Activated T-cell treated with anti-CD3 and anti-CD28 coated beads, Interleukin-2, amount 50 U/mL, for 72 hours (primary cell): ENCODE results near the gene DDX20. TPM values are rescaled to one million over a fixed set of nuclear protein-coding genes. Genes with fewer than 3 reads are reported as not detected.

Experiments used
- ATAC-seq, 2 donors: fragments of 150-1000 bp; cut with Tn5 transposase; replicated peaks in 1 of 2; 2 replicates each; pipeline ENCODE4 v1.10.0; 2021; ENCODE audit warnings: moderate library complexity in 2 of 2, mild to moderate bottlenecking in 1 of 2
- DNase-seq, 2 donors: peaks; one replicate each; pipeline ENCODE4 v3.0.0; 2021 to 2022; ENCODE audit warnings: mixed read lengths in 1 of 2
- H3K27ac Mint-ChIP-seq: one replicate; pipeline ENCODE4 v1.8.0; 2022; ENCODE audit warnings: mild to moderate bottlenecking, moderate library complexity, mixed read lengths
- H3K27me3 Mint-ChIP-seq: one replicate; pipeline ENCODE4 v1.8.0; 2022; ENCODE audit warnings: low read depth, mixed read lengths
- H3K36me3 Mint-ChIP-seq, 2 donors: one replicate each; pipeline ENCODE4 v1.8.0; 2022; ENCODE audit warnings: mixed read lengths in 2 of 2, mild to moderate bottlenecking in 1 of 2; ENCODE audit not compliant: insufficient read depth in 2 of 2
- H3K4me1 Mint-ChIP-seq: one replicate; pipeline ENCODE4 v1.8.0; 2022; ENCODE audit warnings: low read depth, mixed read lengths
- H3K4me3 Mint-ChIP-seq, 2 donors: one replicate each; pipeline ENCODE4 v1.8.0; 2022; ENCODE audit warnings: mild to moderate bottlenecking in 2 of 2, mixed read lengths in 2 of 2, moderate library complexity in 2 of 2
- H3K9me3 Mint-ChIP-seq, 2 donors: one replicate each; pipeline ENCODE4 v1.8.0; 2022; ENCODE audit warnings: mixed read lengths in 2 of 2
- total RNA-seq, 2 donors: library from RNA; stranded (reverse); gene quantifications; one replicate each; pipeline ENCODE4 v1.2.3, GENCODE V29; 2022

Gene DDX20
- total RNA-seq, 2 donors from 2014 or later, result 13.3 to 15.8 TPM

DNA sequence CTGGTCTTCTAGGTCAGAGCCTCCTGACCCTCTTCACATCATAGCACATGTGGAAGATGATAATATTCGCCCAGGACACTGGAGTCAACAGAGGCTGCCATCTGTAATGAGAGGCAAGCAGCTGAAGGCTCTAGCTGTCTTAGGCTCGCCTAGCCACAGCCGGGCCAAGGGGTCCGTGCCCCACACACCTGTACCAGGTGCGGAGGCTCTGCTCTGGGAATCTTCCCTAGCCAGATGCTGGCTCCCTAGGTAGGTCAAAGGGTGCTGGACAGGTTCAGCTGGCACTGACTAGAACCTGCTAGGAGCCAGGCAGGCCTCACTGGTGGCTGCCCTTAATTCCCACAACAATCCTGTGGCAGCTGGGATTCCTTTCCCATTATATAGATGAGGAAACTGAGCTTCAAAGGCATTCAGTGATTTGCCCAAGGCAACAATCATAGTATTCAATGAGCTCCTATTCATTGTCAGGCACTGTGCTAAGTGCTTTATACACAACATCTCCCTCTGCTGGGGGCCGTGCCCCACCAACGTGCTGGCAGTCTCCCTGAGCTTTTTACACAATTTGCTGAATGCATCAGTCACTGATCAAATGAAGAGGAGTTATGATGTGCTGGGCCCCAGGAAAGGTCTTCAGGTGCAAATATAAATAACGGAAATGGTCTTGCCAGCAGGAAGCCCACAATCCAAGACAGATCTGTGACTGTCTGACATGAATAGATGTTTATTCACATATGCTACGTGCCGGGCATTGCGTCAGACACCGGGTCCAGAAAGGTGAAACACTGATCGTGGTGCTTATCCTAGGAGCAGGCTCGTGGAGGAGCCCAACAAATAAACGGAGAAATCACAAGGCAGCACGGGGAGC, 58.0 kb downstream of the DDX20 start:
- Mint-ChIP-seq H3K4me1 (no peaks in the 10 kb centered on the region), H3K27ac (no peak overlapping the region)
- ATAC-seq, result no peak

GRCh38 chr1:111814305-111814628, 58.6 kb downstream of the DDX20 start:
- no peaks in the 10 kb centered on the region for H3K36me3 Mint-ChIP-seq
- DNase-seq (no peak), ATAC-seq (no peak)
- H3K27me3 Mint-ChIP-seq, result no peaks in the 10 kb centered on the region
- H3K9me3 Mint-ChIP-seq, result no peaks in the 10 kb centered on the region
- H3K4me1 Mint-ChIP-seq, result no peaks in the 10 kb centered on the region
- no peak overlapping the region for H3K27ac Mint-ChIP-seq
- H3K4me3 Mint-ChIP-seq, result no peak overlapping the region

More for the DNA sequence above, 58.0 kb downstream of the DDX20 start:
- Mint-ChIP-seq H3K9me3 (no peaks in the 10 kb centered on the region), H3K27me3 (no peaks in the 10 kb centered on the region), H3K4me3 (no peak overlapping the region), H3K36me3 (no peaks in the 10 kb centered on the region)
- no peak for DNase-seq

- no peaks in the 10 kb centered on the region for H3K27me3 Mint-ChIP-seq
- no peaks in the 10 kb centered on the region for H3K36me3 Mint-ChIP-seq
- no peaks in the 10 kb centered on the region for H3K9me3 Mint-ChIP-seq
- no peaks in the 10 kb centered on the region for H3K4me1 Mint-ChIP-seq
- DNase-seq (no peak), ATAC-seq (no peak)
- no peak overlapping the region for H3K4me3 Mint-ChIP-seq
- no peak overlapping the region for H3K27ac Mint-ChIP-seq
Measured at GRCh38 chr1:111814642-111815041, 58.9 kb downstream of the DDX20 start.

Other genes starting within 250 kb of the DDX20 start
- 100 to 1,000 TPM; 216 TPM for gene RAP1A, start 136.1 kb upstream of the DDX20 start, total RNA-seq
- 1 to 10 TPM; 3.9 to 4.3 TPM for gene INKA2, start 16.5 kb upstream of the DDX20 start, total RNA-seq
- not detected for gene KCND3, start 233.8 kb downstream of the DDX20 start, total RNA-seq